Stimulated activated CD8-positive, alpha-beta memory T cell treated with anti-CD3 and anti-CD28 coated beads, Interleukin-12 subunit alpha, Interleukin-12 subunit beta, amount 100 ng/mL, for 1 hour (primary cell): ENCODE results near the gene ERGIC2.
"Not testable (repeated sequence)": the region's sequence is repeated elsewhere in the genome, so short reads cannot be mapped to it uniquely, and the experiment has no call there.

Source experiments
- DNase-seq: peaks from one replicate; pipeline ENCODE4 v3.0.0-alpha.2; 2020; ENCODE audit warnings: low read depth

ERGIC2 gene

DNA sequence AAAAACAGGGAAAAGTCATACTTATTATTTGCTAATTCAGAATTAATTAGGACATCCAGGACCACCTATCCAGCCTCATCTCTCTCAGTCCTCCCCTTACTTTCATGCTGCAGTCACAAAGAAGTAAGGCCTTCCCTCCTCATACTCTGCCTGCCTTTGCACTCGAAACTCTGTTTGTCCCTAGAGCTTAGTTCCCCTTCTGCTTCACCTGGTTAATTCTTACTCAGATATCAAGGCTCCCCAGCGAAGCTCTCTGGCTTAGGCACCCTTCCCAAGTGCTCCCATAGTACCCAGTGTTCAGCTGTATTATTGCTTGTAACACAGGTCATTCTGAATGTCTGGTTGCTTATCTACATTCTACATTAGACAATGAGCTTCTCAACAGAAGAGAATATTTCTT is 81.3 kb downstream of the ERGIC2 start:
- no peak for DNase-seq

GRCh38 chr12:29291226-29291625 is 89.7 kb downstream of the ERGIC2 start:
- no peak for DNase-seq

DNA sequence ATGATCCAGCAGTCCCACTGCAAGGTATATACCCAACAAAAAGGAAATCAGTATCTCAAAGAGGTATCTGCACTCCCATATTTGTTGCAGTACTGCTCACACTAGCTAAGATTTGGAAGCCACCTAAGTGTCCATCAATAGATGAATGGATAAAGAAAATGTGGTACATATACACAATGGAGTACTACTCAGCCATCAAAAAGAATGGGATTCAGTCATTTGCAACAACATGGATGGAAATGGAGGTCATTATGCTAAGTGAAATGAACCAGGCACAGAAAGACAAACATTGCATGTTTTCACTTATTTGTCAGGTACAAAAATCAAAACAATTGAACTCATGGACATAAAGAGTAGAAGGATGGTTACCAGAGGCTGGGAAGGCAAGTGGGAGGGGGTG is 90.5 kb downstream of the ERGIC2 start:
- not testable (repeated sequence) for DNase-seq

- DNase-seq, result no peak
These were observed 92.9 kb downstream of the ERGIC2 start for GRCh38 chr12:29288031-29288430.

- DNase-seq, result no peak
These were observed 93.3 kb downstream of the ERGIC2 start for GRCh38 chr12:29287622-29288021.
